HG03103 (cell line): ENCODE data around the gene SLC24A1.

Source experiments
- ATAC-seq: cut with Tn5 transposase; IDR thresholded peaks from one replicate; pipeline ENCODE4 v1.9.1; 2021; ENCODE audit warnings: low read depth; ENCODE audit not compliant: unreplicated experiment

The SLC24A1 gene

GRCh38 chr15:65651042-65651322 lies 29.2 kb downstream of the SLC24A1 start:
- no peak for ATAC-seq

- ATAC-seq: no peak
These were observed 30.4 kb downstream of the SLC24A1 start for GRCh38 chr15:65651831-65652749.

GRCh38 chr15:65653341-65653740 lies 31.6 kb downstream of the SLC24A1 start:
- ATAC-seq: no peak

DNA sequence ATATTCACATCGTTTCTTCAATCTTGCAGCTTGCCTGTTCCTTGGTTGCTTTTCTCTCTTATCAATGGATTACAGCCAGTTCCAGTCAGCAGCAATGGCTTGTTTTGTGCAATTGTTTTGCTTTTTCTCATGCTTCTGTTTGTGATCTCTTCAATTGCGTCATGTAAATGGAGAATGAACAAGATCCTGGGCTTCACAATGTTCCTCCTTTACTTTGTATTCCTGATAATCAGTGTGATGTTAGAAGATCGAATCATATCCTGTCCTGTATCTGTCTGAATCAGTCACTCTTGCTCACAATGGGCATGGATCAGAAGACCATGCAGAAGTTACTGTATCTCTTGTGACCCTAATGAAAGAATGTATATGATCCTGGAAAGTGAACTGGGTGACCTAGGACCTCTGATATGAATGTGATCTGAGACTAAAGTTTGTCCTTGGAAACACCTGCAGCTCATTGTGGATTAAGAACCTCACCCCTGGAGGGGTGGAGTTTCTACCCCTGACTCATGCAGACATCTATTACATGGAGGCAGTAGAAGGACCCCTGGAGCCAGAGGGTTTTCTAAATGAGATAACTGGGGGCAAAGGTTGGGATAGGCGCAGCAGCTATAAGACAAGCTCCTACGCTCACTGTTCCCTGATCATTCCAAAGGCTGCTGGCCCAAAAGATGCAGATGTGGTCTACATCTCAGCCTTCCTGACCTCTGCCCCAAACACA lies 32.2 kb downstream of the SLC24A1 start:
- ATAC-seq: no peak

- ATAC-seq: no peak
These were observed 33.3 kb downstream of the SLC24A1 start for GRCh38 chr15:65655026-65655425.

DNA sequence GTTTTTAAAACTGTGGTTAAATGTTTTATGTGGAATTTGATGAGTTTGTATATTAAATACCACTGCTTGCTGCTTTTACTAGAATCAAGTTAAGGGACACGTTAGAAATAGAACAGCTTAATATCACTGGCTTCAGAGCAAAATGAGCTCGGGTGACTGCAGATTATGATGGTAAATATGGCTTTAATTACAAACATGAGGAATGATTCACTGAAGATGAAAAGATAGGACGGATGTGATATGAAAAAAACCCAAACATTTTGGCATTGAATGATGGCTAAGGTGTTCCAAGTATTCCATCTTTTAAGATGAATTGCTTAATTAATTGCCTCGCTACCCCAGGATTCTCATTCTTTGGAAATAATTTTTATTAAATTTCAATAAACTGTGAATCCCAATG lies 33.7 kb downstream of the SLC24A1 start:
- no peak for ATAC-seq

GRCh38 chr15:65659502-65660052 lies 37.8 kb downstream of the SLC24A1 start:
- no peak for ATAC-seq

- no peak for ATAC-seq
These were observed 39.2 kb downstream of the SLC24A1 start for GRCh38 chr15:65660927-65661326.

DNA sequence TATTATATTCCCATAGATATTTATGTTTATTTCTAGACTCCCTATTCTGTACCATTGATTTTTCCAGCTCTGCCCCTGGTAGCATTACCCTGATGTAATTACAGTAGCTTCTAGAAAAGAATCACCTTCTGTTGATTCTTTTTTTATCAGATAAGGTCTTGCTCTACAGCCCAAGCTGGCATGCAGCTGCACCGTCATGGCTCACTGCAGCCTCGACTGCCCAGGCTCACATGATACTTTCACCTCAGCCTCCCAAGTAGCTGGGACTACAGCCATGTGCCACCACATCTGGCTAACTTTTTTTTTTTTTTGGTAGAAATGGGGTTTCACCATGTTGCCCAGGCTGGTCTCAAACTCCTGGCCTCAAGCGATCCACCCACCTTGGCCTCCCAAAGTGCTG lies 41.8 kb downstream of the SLC24A1 start:
- no peak for ATAC-seq

GRCh38 chr15:65666257-65666656 lies 44.5 kb downstream of the SLC24A1 start:
- no peak for ATAC-seq

GRCh38 chr15:65675551-65675950 lies 53.8 kb downstream of the SLC24A1 start:
- ATAC-seq: no peak

- ATAC-seq: no peak
These were observed 54.4 kb downstream of the SLC24A1 start for GRCh38 chr15:65676123-65676522.

DNA sequence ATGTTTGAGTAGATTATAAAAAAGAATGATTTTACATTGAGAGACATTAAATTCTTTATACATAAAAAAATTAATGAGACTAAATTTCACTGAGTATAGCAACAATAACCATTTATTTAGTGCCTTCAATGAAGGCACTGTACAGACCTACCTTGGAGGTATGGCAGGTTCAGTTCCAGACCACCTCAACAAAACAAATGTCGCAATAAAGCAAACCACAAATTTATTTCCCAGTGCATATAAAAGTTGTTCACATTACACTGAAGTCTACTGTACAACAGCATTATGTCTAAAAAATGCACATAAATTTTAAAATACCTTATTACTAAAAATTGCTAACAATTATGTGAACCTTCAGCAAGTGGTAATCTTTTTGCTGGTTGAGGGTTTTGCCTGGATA lies 58.8 kb downstream of the SLC24A1 start:
- no peak for ATAC-seq

DNA sequence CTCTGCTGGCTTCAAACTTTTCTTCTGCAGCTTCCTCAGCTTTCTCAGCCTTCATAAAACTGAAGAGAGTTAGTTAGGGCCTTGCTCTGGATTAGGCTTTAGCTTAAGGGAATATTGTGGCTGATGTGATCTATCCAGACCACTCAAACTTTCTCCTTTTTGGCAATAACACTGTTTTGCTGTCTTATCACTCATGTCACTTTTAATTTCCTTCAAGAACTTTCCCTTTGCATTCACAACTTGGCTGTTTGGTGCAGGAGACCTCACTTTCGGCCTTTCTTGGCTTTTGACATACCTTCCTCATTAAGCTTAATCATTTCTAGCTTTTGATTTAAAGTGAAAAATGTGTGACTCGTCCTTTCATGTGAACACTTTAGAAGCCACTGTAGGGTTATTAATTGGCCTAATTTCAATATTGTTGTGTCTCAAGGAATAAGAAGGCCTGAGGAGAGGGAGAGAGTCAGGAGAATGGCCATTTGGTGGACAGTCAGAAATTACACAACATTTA lies 60.7 kb downstream of the SLC24A1 start:
- no peak for ATAC-seq

GRCh38 chr15:65688462-65688861 lies 66.7 kb downstream of the SLC24A1 start:
- no peak for ATAC-seq

GRCh38 chr15:65690173-65690572 lies 68.4 kb downstream of the SLC24A1 start:
- no peak for ATAC-seq

DNA sequence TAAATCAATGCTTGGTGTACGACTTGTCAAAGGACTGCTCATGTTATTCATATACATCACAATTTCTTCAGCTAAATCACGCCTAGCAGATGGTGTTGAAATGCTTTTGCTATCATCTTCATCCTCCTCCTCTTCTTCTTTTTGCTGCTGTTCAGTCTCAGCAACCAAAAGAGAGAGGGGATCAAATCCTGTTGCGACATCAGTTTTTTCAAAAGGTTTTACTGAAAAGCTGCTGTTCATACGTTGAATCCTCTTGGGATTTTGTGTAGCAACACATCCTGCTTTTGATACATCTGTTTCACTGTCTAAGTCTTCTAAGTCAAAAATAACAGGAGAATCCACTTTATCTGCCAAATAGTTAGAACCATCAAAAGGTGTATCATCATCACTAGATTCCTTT lies 69.0 kb downstream of the SLC24A1 start:
- no peak for ATAC-seq

DNA sequence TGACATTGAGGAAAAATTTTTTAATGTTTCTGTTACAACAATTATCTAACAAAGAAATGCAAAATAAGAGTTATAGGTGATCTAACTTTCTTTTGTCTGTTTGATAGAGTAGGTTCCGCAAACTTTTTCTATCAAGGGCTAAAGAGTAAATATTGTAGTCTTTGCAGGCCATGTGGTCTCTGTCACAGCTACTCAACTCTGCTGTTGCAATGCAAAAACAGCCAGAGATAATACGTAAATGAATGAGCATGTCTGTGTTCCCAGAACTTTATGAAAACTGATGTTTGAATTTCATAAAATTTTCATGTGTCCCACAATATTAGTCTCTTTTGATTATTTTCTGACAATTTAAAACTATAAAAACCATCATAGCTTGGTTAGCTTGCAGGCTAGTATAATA lies 73.3 kb downstream of the SLC24A1 start:
- ATAC-seq: no peak
